Panc1 (cell line): ENCODE data around the gene TARBP1. TPM values are rescaled to one million over a fixed set of nuclear protein-coding genes. Genes with fewer than 3 reads are reported as not detected.
A peak's percentile ranks its signal among the peaks of the same experiment; 100 is the strongest.

Experiments
- ATAC-seq: fragments of 200-7000 bp; cut with Tn5 transposase; 2 replicates; pipeline ENCODE4 v1.9.1; 2020; ENCODE audit warnings: mild to moderate bottlenecking, moderate library complexity
- BruUV-seq: library from RNA; stranded (reverse); fragments of 400-500 nt; replicated peaks from 2 replicates; lab custom pipeline; 2021; lab: Mats Ljungman, UMichigan
- CTCF ChIA-PET: fragments of 300-600 bp; sonication (Branson Sonifier 250); formaldehyde crosslinking; loops from one replicate; lab custom pipeline; 2022; ENCODE audit warnings: antibody characterized with exemption; lab: Charles Lee
- POLR2A ChIA-PET: fragments of 300-600 bp; sonication (Branson Sonifier 250); formaldehyde crosslinking; loops from one replicate; lab custom pipeline; 2022; ENCODE audit warnings: antibody characterized with exemption; lab: Charles Lee
- DNase-seq: peaks from one replicate; pipeline ENCODE4 v3.0.0-alpha.2; 2010; ENCODE audit warnings: low read depth, low spot score
- H3K27ac ChIP-seq: 2 replicates; pipeline ENCODE4 v1.5.1; 2011; ENCODE audit warnings: mild to moderate bottlenecking, low read length, inconsistent platforms
- H3K27me3 ChIP-seq: fragments of 200-500 bp; sonication (Bioruptor generic); 2 replicates; pipeline ENCODE4 v1.6.0; 2014; ENCODE audit warnings: low read length, inconsistent platforms; ENCODE audit not compliant: control insufficient read depth, insufficient read depth
- H3K36me3 ChIP-seq: fragments of 200-500 bp; sonication (Bioruptor generic); 2 replicates; pipeline ENCODE4 v1.5.1; 2014; ENCODE audit warnings: inconsistent platforms, mild to moderate bottlenecking, low read length, moderate library complexity; ENCODE audit not compliant: control insufficient read depth, insufficient read depth
- H3K4me1 ChIP-seq: 2 replicates; pipeline ENCODE4 v1.5.1; 2011; ENCODE audit warnings: inconsistent platforms, mild to moderate bottlenecking, low read length, moderate library complexity; ENCODE audit not compliant: control insufficient read depth, insufficient read depth
- H3K4me3 ChIP-seq, 2 experiments: 2 replicates each; pipeline ENCODE4 v1.5.1; 2011 to 2012; ENCODE audit warnings: low read depth in 2 of 2, low read length in 2 of 2, mild to moderate bottlenecking in 2 of 2, inconsistent platforms in 1 of 2, moderate library complexity in 1 of 2
- H3K9me3 ChIP-seq: fragments of 200-500 bp; sonication (Bioruptor generic); 2 replicates; pipeline ENCODE4 v1.5.1; 2014; ENCODE audit warnings: low read depth, mild to moderate bottlenecking, inconsistent platforms, low read length, moderate library complexity; ENCODE audit not compliant: control insufficient read depth, insufficient read depth
- CTCF ChIP-seq: fragments of 450-650 bp; IDR thresholded peaks from 2 replicates; pipeline ENCODE4 v1.5.1; 2017; ENCODE audit warnings: mild to moderate bottlenecking
- POLR2AphosphoS5 ChIP-seq: IDR thresholded peaks from 2 replicates; pipeline ENCODE4 v1.6.1; 2012; ENCODE audit warnings: mild to moderate bottlenecking, low read depth, low read length, moderate library complexity
- REST ChIP-seq, 2 experiments: IDR thresholded peaks; 2 replicates each; pipeline ENCODE4 v1.6.1; 2011 to 2012; ENCODE audit warnings: low read depth in 2 of 2, control low read depth in 1 of 2, low read length in 1 of 2, mild to moderate bottlenecking in 1 of 2, moderate library complexity in 1 of 2; ENCODE audit not compliant: insufficient read depth in 1 of 2
- SIN3A ChIP-seq: IDR thresholded peaks from 2 replicates; pipeline ENCODE4 v1.6.1; 2012; ENCODE audit warnings: low read depth, mild to moderate bottlenecking, low read length, moderate library complexity, borderline replicate concordance; ENCODE audit not compliant: insufficient read depth
- TCF7L2 ChIP-seq: IDR thresholded peaks from 2 replicates; pipeline ENCODE4 v1.6.1; 2011; ENCODE audit warnings: mild to moderate bottlenecking, low read depth, low read length, inconsistent platforms
- in situ Hi-C: cut with HindIII; loops from 2 replicates; pipeline ENCODE4 v1.10.0; 2016; ENCODE audit warnings: low sequenced_read_pairs, low pct_unique_long_range_greater_than_20kb
- intact Hi-C: fragments of 100-400 bp; cut with micrococcal nuclease; formaldehyde crosslinking; loops from one replicate; pipeline ENCODE4 v1.10.0; 2022; ENCODE audit not compliant: unreplicated experiment
- total RNA-seq: library from RNA; stranded (reverse); gene quantifications from one replicate; pipeline ENCODE4 v1.2.1, GENCODE V29; 2021; ENCODE audit not compliant: unreplicated experiment

TARBP1 gene
- total RNA-seq, 1 experiment from 2014 or later, result 45.0 TPM

GRCh38 chr1:234517110-234517802 lies 38.3 kb upstream of the TARBP1 start:
- DNase-seq (no peak), ATAC-seq (no peak)
- BruUV-seq, result no TSS peak
- H3K36me3 ChIP-seq, result no peaks in the 10 kb centered on the region
- in situ Hi-C loops, result no loop called here
- H3K4me1 ChIP-seq, result peaks cover 18% of the 10 kb centered on the region
- no peaks in the 10 kb centered on the region for H3K9me3 ChIP-seq
- TF ChIP-seq POLR2AphosphoS5 (no peak), REST (IDR thresholded peaks at IDR 0.05; ENCODE audit: insufficient read depth in 1 of 2, low read depth in 2 of 2, low read length in 1 of 2) (no peak), SIN3A (no peak), TCF7L2 (no peak), CTCF (no peak)
- ChIA-PET CTCF (no interaction called here), POLR2A (interaction anchor here (0.9 kb wide), 1 partner anchor 14 kb away, joined by 3 read pairs; no protein-coding TSS in a partner anchor)
- no peaks in the 10 kb centered on the region for H3K27me3 ChIP-seq
- no peak overlapping the region for H3K4me3 ChIP-seq
- intact Hi-C loops, result no loop called here
- peak overlapping the region; percentile 58; the same call in 1 of the 2 replicates for H3K27ac ChIP-seq

- POLR2A ChIA-PET, result interaction anchor here (0.6 kb wide), 1 partner anchor 20 kb away, joined by 8 read pairs; no protein-coding TSS in a partner anchor
- intact Hi-C loops (no loop called here), in situ Hi-C loops (no loop called here)
- Histone ChIP-seq H3K27ac (peak overlapping the region; percentile 75), H3K27me3 (no peaks in the 10 kb centered on the region), H3K36me3 (no peaks in the 10 kb centered on the region), H3K9me3 (no peaks in the 10 kb centered on the region), H3K4me3 (no peak overlapping the region), H3K4me1 (peaks cover 16% of the 10 kb centered on the region)
- no peak for TF ChIP-seq CTCF
- TF ChIP-seq REST (IDR thresholded peaks at IDR 0.05; ENCODE audit: insufficient read depth in 1 of 2, low read depth in 2 of 2, low read length in 1 of 2), result no peak
- TF ChIP-seq POLR2AphosphoS5, result no peak
- no peak for TF ChIP-seq SIN3A
- no peak for TF ChIP-seq TCF7L2
- ATAC-seq, result peak; percentile 40; the same call in 1 of the 2 replicates
- CTCF ChIA-PET, result interaction anchor here (0.9 kb wide), 1 partner anchor 17 kb away, joined by 4 read pairs; no protein-coding TSS in a partner anchor
- no TSS peak for BruUV-seq
- no peak for DNase-seq
Measured at GRCh38 chr1:234515821-234516241, 36.9 kb upstream of the TARBP1 start.
